ENCODE data around the gene TNNI2.

TNNI2 gene

GRCh38 chr11:1834779-1835670, 3.8 kb upstream of the TNNI2 start, which contains the start of gene SYT8:
SYT8 (plus strand) TSS chr11:1834990; CDS start chr11:1835106, 116 bp downstream.
- DNase-seq (ENCODE audit: low spot score) = no peak

DNA sequence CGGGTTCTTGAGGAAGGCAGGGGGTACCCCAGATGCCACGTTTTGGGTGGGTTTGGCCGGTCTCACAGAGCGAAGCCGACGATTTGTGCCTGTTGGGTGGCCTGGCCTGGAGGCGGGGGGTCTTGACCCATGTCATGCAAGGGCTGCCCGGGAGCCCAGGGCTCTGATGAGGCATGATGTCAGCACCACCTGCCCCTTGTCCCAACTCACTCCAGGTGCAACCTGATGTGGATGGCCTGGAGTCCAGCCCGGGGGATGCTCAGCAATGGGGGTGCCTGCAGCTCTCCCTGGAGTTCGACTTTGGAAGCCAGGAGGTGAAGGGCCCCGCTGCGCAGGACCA, 3.1 kb upstream of the TNNI2 start:
- no peak for DNase-seq (ENCODE audit: low spot score)

DNA sequence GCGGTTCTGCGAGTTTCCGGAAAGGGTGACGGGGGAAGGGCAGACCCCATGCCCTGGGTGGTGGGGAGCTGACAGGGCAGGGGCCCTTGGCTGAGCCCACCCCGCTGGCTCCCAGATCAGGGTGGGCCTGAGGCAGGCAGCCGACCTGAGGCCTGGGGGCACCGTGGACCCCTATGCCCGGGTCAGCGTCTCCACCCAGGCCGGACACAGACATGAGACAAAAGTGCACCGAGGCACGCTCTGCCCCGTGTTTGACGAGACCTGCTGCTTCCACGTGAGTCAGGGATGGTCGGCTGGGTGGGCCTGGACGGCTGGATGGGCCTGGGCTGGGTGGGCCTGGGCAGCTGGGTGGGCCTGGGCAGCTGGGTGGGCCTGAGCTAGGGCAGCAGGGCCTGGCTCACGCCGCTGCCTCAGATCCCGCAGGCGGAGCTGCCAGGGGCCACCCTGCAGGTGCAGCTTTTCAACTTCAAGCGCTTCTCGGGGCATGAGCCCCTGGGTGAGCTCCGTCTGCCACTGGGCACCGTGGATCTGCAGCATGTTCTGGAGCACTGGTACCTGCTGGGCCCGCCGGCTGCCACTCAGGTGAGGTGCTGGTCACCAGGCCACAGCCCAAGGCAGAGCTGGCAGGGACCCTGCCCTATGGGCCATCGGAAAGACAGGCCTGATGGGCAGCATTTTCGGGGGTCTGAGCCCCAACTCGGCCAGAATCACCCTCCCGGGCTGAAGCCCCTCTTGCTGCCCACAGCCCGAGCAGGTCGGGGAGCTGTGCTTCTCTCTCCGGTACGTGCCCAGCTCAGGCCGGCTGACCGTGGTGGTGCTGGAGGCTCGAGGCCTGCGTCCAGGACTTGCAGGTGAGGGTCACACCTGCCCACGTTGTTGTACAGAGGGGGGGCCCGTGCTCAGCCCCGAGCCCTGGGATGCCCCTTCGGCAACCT, 2.5 kb upstream of the TNNI2 start:
- peak; percentile 12 for DNase-seq (ENCODE audit: low spot score)

- peak; percentile 44 for DNase-seq (ENCODE audit: low spot score)
These were observed 1.4 kb upstream of the TNNI2 start for GRCh38 chr11:1837171-1838076.

DNA sequence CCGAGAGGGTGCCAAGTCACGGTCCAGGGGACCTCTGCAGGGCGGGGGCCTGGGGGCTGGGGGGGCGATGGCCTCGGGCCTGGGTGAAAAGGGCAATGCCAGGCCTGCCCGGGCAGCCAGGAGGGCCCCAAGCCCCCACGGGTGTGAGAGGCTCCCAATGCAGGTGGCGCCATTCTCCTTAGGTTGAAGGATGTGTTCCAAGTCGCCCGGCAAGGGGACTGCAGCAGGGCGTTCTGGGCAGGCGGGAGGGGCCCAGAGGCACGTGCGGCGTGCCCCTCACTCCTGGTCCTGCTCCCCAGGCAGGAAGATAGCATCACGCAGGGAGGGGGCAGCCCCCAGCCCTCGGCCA, 730 bp upstream of the TNNI2 start:
- no peak for DNase-seq (ENCODE audit: low spot score)

DNA sequence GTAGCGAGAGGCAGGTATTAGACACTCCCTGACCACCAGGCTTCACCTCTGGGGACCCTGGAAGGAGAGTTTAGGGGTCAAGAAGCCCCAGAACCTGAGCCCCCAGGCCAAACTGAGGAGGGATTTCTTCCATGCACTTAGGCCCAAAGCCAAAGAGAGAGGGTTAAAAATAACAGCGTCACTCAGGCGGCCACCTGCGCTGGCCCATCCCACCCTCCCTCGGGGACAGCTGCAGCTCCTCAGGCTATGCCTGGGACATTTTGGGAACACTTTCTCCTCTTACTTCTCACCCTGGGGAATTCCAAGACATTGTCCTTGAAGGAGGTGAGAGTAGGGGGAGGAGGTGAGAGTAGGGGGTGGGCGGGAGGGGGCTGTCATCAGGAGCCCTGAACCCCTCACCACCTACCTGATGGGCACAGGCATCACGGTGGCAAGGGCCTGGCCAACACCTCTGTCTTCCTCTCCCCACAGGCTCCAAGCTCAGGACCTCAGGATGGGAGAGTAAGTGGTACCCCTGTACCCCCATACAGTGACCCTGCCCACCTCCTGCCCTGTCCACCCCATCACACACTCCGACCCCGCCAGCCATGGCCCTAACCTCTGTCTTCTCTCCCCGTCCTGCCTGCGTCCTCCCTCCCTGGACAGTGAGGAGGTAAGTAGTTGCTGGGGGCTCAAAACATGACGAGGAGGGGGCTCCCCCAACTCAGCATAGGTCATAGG, 583 bp downstream of the TNNI2 start:
- no peak for DNase-seq (ENCODE audit: low spot score)

GRCh38 chr11:1839924-1840779, 1.4 kb downstream of the TNNI2 start:
- DNase-seq (ENCODE audit: low spot score) = no peak

DNA sequence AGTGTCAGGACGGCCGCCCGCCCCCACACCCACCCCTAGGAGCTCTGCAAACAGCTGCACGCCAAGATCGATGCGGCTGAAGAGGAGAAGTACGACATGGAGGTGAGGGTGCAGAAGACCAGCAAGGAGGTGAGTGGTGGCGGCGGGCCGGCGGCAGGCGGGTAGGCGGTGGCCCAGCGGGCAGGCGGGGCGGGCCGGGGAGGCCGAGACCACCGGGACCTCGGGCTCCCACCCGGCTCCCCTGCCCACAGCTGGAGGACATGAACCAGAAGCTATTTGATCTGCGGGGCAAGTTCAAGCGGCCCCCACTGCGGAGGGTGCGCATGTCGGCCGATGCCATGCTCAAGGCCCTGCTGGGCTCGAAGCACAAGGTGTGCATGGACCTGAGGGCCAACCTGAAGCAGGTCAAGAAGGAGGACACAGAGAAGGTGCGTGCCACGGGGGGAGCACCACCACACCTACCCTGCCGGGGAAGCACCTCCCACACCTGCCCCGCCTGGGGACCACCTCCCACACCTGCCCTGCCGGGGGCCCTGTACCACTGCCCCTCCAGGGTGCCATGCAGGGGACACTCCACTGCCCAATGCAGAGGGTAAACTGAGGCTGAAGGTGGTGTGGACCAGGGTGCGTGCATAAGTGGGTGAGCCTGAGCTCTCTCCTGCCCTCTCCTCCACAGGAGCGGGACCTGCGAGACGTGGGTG, 2.1 kb downstream of the TNNI2 start:
- DNase-seq (ENCODE audit: low spot score) = no peak

GRCh38 chr11:1841511-1842148, 2.8 kb downstream of the TNNI2 start:
- no peak for DNase-seq (ENCODE audit: low spot score)

- no peak for DNase-seq (ENCODE audit: low spot score)
These were observed 3.6 kb downstream of the TNNI2 start for GRCh38 chr11:1842149-1843097.

DNA sequence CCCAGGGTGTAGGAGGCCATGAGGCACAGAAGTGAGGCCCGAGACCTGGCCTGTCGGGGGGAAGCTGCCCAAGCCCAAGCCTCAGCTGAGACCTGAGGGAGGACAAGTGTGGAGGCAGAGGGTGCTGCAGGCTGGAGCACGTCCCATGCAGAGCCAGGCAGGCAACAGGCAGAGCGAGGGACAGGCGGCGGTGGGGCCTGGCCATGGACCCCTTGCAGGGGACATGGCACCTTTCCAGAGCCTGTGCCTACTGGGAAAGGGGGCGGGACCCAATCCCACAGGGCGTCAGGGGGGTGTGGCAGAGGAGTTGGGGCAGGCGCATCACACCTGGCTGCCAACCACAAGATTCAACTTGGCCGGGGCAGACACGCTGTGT, 4.3 kb downstream of the TNNI2 start:
- DNase-seq (ENCODE audit: low spot score) = no peak

GRCh38 chr11:1843796-1844195, 5.0 kb downstream of the TNNI2 start:
- DNase-seq (ENCODE audit: low spot score) = no peak

GRCh38 chr11:1844221-1845094, 5.7 kb downstream of the TNNI2 start:
- DNase-seq (ENCODE audit: low spot score) = no peak

- no peak for DNase-seq (ENCODE audit: low spot score)
These were observed 6.3 kb downstream of the TNNI2 start for GRCh38 chr11:1845095-1845429.

DNA sequence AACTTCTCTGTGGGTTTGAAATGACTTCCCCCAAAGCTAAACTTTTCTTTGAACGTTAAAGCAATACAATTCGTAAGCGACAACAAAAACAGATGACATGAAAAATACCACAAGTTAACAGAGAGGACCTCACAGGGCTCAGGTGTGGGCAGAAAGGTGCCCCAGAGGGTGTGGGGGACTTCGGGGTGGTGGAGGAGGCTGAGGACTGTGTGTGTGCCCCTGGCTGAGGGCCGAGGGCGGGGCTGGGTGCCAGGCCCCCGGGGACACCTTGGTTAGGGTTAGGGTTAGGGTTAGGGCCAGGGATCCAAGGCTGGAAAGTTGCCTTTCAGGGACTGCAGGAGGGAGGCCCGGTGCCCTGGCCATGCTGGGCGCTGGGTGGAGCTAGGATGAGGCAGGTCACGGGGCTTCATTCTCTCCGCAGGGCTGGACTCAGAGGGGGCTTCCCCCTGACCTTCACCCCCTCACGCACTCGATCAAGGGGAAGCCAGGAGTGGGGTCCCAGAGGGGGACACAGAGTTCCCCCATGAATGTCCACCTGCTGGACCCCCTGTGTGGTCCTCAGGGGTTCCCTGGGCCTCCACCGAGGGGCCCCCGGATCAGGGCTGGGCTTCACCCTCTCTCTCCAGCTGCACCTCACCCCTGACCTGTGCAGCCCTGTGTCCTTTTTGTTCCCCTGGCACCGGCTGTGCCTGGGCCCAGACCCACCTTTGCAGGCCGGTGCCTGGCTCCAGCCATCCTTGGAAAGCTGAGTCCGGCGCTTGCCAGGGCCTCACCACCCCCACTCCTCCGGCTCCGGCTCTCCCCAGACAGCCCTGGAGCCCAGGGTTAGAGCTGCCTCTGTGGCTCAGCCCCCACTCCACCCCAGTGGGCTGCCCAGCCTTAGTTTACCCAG, 7.0 kb downstream of the TNNI2 start:
- DNase-seq (ENCODE audit: low spot score) = no peak

DNA sequence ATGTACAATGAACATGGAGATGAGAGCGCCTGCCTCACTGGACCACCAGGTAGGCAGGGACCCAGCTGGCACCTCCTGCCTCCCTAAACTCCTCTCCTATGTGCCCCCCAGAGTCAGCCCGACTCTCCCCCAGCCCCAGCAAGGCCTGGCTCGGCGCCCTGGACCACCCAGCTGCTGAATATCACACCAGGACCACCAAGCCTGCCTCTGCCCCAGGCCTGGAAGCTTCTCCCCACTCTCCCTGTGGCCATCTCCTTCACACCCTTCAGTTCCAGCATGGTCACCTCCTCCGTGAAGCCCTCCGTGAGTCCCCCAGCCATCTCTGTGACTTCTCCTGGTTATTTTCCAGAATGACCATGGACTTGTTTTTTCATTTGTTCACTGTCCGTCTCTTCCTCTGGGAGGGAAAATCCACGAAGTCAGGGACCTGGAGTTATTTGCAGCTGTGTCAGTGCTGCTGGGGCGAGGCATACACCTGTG, 7.7 kb downstream of the TNNI2 start:
- no peak for DNase-seq (ENCODE audit: low spot score)
